Activated T-cell treated with anti-CD3 and anti-CD28 coated beads, Interleukin-2, amount 50 U/mL, for 48 hours (primary cell): Measurements from ENCODE around the gene MPHOSPH8.
"Not testable (repeated sequence)": the region's sequence is repeated elsewhere in the genome, so short reads cannot be mapped to it uniquely, and the experiment has no call there.

ENCODE experiments used
- DNase-seq, 2 experiments: peaks; one replicate each; pipeline ENCODE4 v3.0.0-alpha.2; 2020

MPHOSPH8 gene

DNA sequence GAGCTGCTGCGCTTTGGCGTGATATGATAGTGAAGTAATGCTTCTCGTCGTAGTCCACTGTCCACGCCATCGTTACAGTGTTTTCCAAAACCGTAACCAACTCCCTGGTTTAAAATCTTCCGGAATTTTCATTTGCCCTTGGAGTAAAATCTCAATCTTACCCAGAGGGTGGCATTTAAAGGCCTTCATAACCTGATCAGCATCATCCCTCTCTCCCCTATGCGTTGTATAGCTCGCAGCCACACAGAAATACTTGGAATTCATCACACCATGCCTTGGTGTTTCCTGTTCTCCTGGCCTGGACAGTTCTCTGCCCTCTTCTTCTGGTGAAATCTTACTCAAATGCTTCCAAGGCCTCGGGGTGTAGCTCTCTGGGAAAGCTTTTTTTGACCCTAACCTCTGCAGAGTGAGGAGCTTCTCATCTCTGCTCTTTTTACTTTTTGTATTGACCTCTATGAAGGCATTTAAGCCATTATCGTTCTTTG is 839 bp downstream of the MPHOSPH8 start:
- no peak for DNase-seq

DNA sequence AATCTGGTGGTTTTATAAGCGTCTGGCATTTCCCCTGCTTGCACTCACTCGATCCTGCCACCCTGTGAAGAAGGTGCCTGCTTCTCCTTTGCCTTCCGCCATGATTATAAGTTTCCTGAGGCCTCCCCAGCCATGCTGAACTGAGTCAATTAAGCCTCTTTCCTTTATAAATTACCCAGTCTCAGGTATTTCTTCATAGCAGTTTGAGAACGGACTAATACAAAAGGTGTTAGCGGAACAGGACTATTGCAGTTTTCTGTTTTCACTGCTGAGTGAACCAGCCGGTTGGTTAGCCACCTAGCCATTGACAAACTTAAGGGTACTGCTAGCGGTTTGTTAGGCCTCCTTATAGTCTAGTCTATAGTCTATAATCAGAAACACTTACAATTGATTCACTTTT is 2.5 kb downstream of the MPHOSPH8 start:
- not testable (repeated sequence) for DNase-seq

DNA sequence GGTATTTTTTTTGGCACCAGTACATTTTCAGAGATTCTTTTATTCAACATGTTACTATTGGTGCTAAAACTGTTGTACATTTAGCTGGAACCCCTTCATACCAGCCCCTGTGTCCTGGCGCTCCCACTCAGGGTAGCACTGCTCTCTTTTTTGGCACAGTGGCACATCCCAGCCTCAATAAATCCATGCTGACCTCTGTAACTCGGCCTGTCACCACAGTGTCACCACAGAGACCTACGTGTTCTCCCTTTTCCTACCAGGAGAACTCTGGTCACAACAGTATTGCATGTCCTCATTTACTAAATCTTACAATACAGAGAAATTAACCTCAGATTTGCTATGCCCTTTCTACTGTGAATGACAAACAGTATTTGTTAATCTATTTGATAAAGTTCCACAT is 10.2 kb downstream of the MPHOSPH8 start:
- no peak for DNase-seq

DNA sequence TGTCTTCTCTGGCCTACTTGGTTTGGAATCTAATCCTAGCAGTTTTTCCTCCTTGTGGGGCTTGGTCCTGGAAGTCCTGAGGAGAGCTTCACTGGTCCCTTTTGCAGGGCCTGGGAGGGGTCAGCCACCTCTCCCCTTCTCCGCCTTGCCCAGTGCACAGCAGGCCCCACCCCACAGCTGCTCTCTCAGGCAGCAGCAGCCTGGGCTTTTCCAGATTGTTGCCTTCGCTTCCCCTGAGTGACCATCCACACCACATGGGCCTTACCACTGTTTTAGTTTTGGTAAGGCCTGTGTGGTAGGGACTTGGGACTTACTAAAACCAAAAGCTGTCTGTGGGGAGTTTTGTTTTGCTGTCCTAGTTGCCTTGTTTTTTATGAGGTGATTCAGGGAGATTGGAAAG is 11.5 kb downstream of the MPHOSPH8 start:
- no peak for DNase-seq

DNA sequence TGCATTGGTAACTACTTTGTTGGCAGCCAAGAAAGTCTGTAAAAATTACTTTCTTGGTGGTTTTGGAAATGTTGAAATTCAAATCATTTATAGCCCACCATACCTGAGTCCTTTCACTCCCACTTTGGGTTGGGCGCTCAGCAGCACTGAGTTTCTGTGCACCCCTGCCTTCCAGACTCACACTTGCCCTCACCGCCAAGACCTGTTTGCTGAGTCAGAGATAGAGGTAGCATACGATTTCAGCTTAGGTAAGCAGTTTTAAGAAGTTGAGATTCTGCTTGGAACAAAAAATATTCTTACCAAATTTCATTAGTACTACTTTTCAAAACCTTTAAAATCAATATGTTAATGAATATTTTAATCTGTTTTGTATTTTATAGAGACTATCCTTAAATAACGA is 12.6 kb downstream of the MPHOSPH8 start:
- DNase-seq: no peak

DNA sequence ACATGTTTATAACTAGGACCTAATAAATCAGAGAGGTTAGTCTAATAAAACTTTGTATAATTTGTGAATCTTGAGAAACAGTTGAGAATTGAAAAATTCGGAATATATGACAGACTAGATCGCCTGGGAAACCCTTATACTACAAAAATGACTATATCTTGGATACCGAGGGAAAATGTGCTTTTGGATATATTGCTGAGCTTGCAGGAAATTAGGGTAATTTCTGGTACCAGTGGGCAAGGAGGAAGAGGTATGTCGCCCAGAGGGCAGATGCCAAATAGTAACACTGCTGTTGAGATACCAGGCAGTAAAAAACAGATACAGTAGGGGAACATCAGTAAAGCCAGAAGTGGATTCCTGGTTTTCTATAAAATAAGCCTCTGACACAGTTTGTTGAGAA is 17.3 kb downstream of the MPHOSPH8 start:
- DNase-seq: no peak

DNA sequence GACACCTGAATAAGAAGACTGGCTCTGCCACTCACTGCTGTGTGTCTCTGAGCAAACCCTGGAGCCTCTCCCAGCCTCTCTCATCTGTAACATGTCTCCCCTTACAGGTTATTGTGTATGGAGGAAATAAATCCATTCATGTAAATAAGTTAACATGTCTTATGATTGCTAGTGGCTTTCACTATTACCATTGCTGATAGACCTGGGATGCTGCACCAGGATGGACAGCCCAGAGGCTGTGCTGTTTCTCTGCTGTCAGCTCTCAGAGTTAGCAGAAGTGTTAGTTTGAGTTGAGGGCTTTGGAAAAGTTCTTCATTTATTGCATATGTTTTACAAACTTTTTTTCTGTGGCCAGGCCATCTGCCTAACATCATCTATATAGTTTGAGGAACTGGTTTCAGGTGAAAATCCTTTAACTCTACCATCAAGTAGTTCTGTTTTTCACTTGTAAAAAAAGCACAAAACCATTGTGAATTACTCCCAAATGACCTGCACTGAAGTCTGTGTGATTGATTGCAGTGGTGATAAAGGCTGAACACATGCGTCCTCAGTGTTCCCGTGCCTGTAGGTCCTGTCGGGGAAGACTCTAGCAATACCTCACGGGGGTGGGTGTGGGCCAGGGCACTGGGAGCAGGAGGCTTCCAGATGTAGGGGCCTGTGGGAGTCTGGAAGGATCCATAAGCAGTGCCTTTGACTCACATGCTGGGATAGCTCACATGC is 24.6 kb downstream of the MPHOSPH8 start:
- DNase-seq: no peak

DNA sequence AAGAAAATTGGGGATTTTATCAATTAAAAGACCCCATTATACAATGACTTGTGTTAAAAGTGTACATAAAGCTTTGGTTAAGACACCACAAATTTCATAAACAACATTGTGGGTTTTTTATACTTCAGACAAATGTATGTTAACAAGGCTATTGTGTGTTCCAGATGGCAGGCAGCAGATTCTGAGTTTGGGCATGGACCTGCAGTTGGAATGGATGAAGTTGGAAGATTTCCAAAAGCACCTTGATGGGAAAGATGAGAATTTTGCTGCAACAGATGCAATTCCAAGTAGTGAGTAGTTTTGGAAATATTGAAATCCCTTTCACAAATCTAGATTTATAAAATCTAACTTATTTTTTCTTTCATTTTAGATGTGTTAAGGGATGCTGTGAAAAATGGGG is 25.4 kb downstream of the MPHOSPH8 start:
- no peak for DNase-seq

DNA sequence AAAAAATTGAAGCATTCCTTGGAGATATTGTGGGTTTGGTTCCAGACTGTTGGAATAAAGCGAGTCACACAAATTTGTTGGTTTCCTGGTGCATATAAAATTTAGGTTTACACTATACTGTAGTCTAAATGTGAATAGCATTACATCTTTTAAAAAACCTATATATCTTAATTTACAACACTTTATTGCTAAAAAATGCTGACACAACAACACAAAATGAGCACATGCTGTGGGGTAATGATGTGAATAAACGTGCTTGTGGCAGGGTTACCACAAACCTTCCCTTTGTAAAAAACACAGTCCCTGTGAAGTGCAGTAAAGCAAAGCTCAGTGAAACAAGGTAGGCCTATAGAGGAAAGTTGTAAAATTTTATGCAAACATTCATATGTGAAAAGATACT is 27.7 kb downstream of the MPHOSPH8 start:
- DNase-seq: no peak

DNA sequence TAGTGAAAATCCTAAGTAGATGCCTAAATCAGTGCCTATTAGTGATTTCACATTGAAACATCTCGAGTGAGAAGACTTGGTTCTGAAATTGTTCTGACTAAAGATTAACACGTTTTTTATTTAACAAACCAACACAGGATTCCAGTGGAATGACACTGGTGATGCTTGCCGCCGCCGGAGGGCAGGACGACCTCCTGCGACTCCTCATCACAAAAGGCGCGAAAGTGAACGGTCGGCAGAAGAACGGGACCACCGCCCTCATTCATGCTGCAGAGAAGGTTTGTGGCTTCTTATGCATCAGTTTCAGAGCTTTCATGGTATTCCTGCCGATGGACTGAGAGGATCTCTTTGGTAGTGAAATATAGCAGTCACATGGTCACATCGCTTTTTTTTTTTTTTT is 28.1 kb downstream of the MPHOSPH8 start:
- no peak for DNase-seq

DNA sequence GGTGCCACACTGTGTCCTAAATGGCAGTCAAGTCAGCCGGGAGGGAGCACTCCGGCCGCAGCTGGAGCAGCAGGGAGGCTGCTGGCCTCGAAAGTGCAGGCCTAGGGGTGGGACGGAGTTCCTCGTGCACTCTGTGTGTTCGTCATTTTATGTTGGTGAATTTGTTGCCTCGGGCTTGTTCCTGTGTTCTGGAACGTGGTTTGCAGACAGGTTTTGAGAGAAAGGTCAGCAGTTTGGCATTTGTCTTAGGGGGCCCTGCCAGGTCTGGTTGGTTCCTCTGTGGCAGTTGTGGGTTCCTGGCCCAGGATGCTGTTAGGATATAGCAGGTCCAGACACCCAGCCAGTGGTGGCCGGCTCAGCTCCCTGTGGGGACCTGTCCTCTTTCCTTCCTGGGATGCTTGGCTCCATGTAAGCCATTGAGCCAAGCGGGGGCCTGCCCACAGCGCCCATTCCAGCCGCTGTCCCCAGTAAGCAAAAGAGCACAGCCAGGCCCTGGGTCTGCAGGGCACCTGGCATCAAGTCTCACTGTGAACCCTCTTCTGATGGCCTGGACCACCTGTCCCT is 30.0 kb downstream of the MPHOSPH8 start:
- no peak for DNase-seq

DNA sequence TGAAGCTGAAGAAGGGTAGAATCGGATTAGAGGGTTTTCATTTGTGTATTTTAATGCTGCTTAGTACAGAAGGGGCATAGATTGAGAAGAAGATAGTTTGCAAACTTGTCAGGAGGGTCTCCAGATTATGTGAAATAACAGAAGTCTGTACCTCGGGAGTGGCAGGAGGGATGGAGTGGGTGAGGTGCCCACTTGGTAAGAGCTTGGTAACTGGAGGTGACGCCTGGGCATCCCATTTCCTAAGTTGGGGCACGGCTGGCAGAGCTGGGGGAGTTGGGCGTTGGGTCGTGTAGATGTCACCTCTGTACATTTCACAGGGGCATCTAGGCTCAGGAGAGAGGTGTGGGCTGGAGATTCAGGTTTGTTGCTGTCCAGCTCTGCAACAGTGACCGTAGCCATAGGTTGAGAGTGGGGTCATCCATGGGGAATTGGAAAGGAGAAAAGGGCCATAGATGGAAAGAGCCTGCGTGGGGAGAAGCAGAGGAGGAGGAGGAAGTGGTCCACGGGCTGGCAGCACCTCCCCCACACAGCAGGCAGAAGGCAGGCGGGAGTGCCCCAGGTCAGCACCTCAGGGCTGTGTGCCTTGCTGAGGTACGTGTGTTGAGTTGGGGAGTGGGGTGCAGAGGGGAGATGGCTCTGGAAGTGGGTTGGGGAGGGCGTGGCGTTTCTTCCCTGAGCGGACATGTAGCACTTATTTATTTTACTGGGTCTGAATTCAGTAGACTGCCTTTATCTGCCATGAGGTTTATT is 31.2 kb downstream of the MPHOSPH8 start:
- no peak for DNase-seq

DNA sequence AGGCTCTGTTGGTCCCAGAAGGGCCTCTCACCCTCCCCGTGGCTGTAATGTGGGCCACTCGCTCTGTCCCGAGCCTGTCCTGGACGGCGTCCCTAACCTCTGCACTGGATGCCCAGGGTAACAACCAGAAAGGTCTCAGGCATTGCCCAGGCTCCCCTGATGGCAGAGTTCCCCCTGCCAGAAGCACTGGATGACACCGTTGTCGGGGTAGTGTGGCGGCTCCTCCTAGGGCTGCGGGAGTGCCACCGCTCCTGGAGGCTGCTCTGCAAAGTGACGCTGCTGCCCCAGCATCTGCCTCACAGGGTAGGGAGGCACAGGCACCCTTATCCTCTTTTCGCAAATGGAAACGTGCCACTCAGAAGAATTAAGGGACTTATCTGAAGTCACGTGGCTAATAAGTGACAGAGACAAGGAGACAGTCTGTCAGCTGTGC is 32.0 kb downstream of the MPHOSPH8 start:
- no peak for DNase-seq

DNA sequence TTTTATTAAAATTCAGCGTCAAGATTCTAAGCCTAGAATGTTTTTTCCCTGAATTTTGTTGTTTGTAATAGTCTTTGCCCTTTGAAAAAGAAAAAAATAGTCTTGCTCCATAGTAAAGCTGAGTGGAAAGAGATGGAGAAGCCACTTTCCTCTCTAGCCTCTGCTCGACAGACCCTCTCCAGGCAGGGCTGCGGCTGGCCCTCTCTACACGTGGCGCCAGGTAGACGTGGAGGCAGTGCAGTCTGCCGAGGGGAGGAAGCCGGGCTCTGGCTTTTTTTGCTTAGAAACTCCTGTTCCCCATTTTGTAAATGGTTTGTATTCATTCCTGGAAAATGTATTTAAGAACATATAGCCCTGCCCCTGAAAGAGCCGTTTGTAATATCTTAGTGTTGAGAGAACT is 35.3 kb downstream of the MPHOSPH8 start:
- DNase-seq: no peak

DNA sequence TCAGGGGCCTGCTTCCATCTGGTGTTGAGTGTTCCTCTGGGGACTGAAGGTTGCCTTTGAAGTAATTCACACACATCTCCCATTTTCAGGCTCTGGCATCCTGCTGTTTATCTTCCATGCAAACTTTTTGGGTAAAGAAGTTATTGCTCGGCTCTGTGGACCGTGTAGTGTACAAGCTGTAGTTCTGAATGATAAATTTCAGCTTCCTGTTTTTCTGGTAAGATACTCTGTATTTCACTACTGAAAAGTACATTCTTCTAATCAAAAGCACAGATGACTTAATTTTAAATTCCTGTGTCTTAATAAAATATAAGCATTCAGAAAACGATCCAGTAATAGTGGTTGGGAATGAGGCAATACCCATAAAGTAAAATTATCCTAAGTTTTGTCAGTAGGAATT is 36.7 kb downstream of the MPHOSPH8 start:
- DNase-seq: no peak

DNA sequence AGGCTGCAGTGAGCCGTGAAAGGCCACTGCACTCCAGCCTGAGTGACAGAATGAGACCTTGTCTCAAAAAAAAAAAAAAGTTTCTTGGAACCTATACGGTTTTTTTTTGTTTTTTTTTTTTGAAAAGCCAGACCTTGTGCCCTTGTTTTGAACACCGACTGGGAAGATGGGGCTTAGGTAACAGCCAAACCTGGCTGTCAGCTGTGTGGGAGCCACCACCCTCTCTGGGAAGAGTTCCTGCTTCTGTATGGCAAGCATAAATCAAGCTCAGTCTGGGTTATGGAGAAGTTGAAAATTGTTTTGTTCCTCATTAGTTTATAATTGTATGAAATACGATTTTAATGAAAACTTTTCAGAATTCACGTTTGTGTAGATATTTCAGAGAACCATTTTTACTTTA is 39.5 kb downstream of the MPHOSPH8 start:
- DNase-seq: no peak

DNA sequence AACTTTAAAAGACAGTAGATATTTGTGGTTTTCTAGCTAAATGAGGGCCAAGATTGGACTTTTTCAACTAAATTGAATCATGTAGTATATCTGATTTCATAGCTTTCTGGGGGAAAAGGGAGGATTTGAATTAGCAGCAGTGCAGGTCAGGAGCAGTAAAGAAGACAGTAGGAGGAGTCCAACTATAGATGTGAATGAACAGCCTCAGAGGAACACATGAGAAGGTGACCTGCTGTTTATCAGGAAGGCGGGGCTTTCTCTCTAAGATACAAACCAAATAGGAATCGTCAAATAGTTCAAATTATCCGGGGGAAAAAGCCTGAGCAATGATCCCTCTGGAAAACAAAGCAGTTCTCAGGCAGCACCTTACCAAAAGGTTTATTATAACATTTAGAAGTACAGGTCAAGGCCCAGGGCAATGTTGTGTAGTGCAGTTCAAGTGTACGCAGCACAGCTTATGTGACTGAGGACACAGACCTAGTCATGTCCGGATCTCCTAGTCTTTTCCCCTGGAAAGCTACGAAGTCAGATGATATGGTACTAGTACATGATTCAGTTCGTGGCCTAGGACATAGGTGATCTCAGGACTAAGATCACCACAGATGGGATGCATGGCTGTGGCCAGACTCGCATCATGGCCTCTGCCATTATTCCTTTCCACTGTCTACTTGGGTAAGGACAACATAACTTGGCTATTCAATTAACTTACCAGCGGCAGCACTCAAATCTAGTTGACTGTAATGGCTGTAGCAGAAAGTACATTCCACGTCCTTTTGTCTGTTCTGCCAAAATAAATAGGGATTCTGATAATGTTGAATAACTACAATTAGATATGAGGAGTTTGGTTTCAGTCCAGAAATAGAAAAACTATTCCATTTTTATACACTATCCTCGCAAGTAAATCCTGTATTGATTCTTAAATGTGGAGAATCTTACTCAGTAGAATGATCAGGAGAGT is 40.3 kb downstream of the MPHOSPH8 start:
- no peak for DNase-seq

DNA sequence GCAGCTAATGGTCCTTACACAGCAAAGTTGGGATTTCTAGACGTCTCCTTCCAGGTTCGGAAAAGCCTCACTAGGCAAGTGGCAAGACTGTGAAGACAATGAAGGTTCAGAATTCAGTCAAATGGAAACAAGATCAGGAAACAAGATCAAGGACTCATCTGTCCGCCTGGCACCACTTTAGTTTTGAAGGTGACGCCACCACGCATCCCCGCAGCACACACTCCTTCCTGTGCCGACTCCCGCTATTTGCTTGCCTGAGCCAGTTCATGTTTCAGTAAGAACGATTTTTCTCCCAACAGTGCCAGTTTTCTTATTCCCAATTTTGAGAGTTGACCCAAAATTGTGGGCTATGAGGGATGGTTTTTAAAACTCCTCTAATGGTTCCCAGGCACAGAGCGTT is 41.4 kb downstream of the MPHOSPH8 start:
- no peak for DNase-seq

DNA sequence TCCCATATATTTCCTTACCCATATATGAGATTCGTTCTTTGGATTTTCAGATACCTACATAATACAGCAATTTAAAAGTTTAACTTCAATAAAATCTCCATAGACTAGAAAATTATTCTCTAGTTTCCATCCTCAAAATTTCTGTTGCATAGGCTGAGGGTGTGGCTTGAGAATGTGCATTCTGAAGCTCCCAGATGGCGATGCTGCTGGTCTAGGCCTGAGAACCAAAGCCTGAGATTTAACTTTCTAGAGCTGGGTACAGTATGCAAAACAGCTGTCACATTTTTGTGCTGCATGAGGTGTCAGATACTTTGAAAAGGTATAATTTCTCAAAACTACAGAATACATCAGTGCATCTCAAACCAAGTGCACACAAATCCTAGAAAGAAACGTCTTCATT is 42.7 kb downstream of the MPHOSPH8 start:
- DNase-seq: no peak

DNA sequence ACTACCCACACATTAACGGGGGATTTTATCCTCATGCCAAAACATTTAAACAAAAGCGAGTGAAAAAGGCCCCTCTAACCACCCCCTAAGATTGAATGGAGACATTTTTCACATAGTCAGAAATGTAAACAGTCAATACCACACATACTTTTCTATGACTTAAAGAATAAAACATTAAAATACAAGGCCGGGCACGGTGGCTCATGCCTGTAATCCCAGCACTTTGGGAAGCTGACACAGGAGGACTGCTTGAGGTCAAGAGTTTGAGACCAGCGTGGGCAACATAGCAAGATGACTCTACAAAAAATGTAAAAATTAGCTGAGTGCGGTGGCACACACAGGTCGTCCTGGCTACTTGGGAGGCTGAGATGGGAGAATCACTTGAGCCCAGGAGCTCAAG is 47.3 kb downstream of the MPHOSPH8 start:
- no peak for DNase-seq

DNA sequence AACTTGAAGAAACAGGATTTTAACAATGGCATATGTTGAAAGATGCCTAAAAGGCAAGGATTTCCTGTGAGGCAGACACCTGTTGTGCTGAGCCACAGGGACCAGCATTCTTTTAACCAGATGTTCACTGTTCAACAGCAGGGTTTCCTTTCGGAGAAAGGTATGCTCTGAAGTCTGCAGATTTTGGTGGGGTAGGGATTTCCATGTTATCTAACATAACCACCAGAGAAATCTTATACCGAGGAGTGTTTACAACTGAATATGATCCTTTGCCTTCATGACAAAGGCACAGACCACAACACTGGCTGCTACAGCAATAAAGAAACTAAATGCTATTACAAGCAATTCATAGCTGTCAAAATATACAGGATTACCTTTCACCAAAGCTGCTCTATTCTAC is 48.1 kb downstream of the MPHOSPH8 start:
- no peak for DNase-seq

DNA sequence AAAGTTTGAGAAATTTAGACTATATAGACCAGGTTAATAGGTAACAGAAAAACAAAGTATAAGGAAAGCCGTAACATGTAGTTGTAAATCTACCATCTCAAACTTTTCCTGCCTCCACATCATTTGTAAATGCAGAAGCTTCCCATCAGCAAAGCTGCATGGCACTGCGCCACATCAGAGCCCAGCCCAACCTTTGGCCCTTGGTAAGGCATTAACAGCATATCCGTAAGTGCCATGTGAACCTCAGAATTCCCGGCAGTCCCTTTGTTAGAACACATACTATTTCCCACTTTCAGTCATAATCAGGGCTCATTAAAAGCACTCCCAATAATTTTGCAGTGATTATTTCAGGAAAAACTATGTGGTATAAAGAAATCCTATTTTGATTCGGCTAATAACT is 51.6 kb downstream of the MPHOSPH8 start:
- no peak for DNase-seq

DNA sequence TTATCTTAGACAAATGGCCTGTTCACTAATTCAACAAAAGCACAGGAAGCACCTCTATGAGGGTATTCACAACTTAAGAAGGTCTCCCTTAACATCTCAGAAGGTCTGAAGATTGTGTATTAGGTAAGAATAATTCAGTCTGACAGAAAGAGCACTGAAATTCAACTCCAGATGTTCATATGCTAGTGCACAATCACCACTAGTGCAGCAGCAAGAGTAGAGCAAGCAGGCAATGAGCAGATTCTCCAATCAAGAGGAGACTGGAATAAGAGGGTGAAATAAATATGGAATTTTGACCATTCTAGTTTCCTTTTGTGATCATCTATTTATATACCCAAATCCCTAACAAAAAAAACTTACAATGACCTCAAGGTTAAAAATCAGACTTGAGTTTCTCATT is 52.0 kb downstream of the MPHOSPH8 start:
- no peak for DNase-seq
